ENCODE measurements around the gene ZCRB1. TPM values are rescaled to one million over a fixed set of nuclear protein-coding genes. Genes with fewer than 3 reads are reported as not detected.

The ZCRB1 gene
- total RNA-seq, 4 donors from 2014 or later: 36.5 to 79.7 (median 45.9) TPM

DNA sequence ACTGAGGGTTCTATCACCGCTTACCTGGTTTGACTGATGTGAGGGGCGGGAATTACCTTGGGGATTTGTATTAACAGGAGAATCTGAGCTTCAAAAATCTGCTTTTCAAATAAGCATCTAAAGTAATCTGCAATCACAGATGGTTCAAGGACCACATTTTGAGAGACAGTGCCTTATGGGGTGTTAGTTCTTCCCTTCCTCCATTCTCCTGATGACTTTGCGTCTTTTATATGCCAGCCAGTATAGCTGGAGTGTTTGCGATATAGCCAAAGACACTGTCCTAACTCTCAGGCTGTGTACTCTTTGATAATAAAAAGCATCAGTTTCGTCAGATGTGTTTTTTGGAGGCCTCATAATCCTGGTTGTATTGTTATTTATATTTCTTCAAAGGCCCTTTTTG is 39.6 kb upstream of the ZCRB1 start:
- Histone ChIP-seq H3K4me3 (no peak overlapping the region), H3K27ac (no peak overlapping the region), H3K36me3 (no peaks in the 10 kb centered on the region), H3K9me3 (no peaks in the 10 kb centered on the region), H3K27me3 (no peaks in the 10 kb centered on the region), H3K4me1 (no peaks in the 10 kb centered on the region)
- ATAC-seq: no peak
- 98% methylated on average over 5 of the region's 5 CpGs for WGBS, 2 donors (ENCODE audit: low coverage in 1 of 2)
- TF ChIP-seq POLR2A (IDR thresholded peaks at IDR 0.05) (no peak), POLR2AphosphoS5 (IDR thresholded peaks at IDR 0.05) (no peak), EP300 (IDR thresholded peaks at IDR 0.05) (no peak)
- TF ChIP-seq, protein P1, sequence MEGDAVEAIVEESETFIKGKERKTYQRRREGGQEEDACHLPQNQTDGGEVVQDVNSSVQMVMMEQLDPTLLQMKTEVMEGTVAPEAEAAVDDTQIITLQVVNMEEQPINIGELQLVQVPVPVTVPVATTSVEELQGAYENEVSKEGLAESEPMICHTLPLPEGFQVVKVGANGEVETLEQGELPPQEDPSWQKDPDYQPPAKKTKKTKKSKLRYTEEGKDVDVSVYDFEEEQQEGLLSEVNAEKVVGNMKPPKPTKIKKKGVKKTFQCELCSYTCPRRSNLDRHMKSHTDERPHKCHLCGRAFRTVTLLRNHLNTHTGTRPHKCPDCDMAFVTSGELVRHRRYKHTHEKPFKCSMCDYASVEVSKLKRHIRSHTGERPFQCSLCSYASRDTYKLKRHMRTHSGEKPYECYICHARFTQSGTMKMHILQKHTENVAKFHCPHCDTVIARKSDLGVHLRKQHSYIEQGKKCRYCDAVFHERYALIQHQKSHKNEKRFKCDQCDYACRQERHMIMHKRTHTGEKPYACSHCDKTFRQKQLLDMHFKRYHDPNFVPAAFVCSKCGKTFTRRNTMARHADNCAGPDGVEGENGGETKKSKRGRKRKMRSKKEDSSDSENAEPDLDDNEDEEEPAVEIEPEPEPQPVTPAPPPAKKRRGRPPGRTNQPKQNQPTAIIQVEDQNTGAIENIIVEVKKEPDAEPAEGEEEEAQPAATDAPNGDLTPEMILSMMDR (IDR thresholded peaks at IDR 0.05): no peak

DNA sequence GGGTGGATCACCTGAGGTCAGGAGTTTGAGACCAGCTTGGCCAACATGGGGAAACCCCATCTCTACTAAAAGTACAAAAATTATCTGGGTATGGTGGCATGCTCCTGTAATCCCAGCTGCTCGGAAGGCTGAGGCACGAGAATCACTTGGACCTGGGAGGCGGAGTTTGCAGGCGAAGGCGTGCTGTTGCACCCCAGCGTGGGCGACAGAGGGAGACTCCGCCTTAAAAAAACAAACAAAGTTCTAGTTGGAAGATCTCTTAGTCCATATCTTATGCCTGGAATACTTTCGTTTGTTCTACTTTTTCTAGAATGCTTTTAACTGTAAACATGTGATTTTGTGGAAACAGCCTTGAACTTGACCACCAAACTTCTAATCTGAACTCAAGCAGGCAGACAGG is 38.8 kb upstream of the ZCRB1 start:
- Histone ChIP-seq H3K9me3 (no peaks in the 10 kb centered on the region), H3K27ac (no peak overlapping the region), H3K36me3 (no peaks in the 10 kb centered on the region), H3K27me3 (no peaks in the 10 kb centered on the region), H3K4me1 (no peaks in the 10 kb centered on the region), H3K4me3 (no peak overlapping the region)
- 67 to 81% methylated on average over 5 to 9 of the region's 9 CpGs for WGBS, 2 donors (ENCODE audit: low coverage in 1 of 2)
- TF ChIP-seq POLR2AphosphoS5 (IDR thresholded peaks at IDR 0.05) (no peak), EP300 (IDR thresholded peaks at IDR 0.05) (no peak), POLR2A (IDR thresholded peaks at IDR 0.05) (no peak)
- TF ChIP-seq, protein P1 (IDR thresholded peaks at IDR 0.05): no peak
- ATAC-seq: no peak

DNA sequence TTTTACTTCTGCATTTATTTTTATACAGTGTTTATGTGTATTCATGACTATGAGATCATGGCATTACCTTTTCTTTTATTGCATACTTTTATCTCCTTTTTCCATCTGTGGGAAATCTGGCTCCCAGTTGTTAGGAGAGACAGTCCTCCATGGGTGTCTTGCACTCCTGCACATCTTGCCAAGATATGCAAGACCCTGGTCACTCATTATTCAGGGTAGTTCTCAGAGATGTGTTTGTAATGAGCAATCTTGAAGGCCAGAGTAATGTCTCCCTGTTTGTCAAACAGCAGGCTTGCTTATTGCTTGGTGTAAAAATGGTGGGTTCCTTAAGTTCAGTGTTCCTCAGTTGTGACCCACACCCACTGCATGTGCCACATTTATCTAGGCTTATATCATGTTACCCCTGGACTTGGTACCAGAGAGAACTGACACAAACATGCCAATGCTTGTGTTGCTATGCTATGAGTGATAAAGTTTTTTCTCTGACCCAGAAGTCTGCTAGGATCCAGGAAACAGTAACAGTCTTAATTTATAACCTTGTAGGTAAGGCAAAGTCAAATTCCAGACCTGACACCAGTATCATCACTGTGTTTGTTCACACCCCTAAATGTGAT is 36.9 kb upstream of the ZCRB1 start:
- no peak for ATAC-seq
- no peak overlapping the region for H3K27ac ChIP-seq
- H3K4me3 ChIP-seq: no peak overlapping the region
- H3K9me3 ChIP-seq: no peaks in the 10 kb centered on the region
- no peaks in the 10 kb centered on the region for H3K27me3 ChIP-seq
- TF ChIP-seq, protein P1 (IDR thresholded peaks at IDR 0.05): no peak
- TF ChIP-seq POLR2A (IDR thresholded peaks at IDR 0.05): no peak
- TF ChIP-seq POLR2AphosphoS5 (IDR thresholded peaks at IDR 0.05): no peak
- no peak for TF ChIP-seq EP300 (IDR thresholded peaks at IDR 0.05)
- H3K36me3 ChIP-seq: no peaks in the 10 kb centered on the region
- H3K4me1 ChIP-seq: no peaks in the 10 kb centered on the region

DNA sequence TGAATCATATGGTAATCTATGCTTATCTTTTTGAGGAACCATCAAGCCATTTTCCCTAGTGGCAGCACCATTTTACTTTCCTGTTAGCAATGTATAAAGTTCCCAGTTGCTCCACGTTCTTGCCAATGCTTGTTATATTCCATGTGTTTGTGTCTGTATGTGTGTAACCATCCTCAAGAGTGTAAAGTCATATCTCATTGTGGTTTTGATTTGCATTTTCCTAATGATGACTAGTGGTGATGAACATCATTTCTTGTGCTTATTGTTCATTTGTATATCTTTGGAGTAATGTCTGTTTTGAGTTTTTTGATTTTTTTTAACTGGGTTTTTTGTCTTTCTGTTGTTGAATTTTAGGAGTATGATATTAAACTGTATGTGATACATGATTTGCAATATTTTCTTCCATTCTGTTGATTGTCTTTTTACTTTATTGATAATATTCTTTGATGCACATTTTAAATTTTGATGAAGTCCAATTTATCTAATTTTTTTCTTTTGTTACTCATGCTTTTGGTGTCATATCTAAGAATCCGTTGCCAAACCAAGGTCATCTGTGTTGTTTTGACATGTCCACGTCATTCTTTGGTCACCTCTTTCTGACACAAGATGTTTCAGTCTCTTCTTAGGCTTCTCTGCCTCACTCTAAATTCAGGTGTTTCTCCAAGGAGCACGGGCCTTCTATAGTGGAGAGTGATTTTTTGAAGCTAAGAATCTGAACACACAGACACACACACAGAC is 36.2 kb upstream of the ZCRB1 start:
- TF ChIP-seq POLR2AphosphoS5 (IDR thresholded peaks at IDR 0.05) (no peak), POLR2A (IDR thresholded peaks at IDR 0.05) (no peak)
- TF ChIP-seq, protein P1 (IDR thresholded peaks at IDR 0.05): no peak
- Histone ChIP-seq H3K4me3 (no peak overlapping the region), H3K9me3 (no peaks in the 10 kb centered on the region), H3K27ac (no peak overlapping the region), H3K4me1 (no peaks in the 10 kb centered on the region), H3K36me3 (no peaks in the 10 kb centered on the region), H3K27me3 (no peaks in the 10 kb centered on the region)
- WGBS, 2 donors (ENCODE audit: low coverage in 1 of 2): 79 to 85% methylated on average over 4 of the region's 4 CpGs
- no peak for ATAC-seq
